NCI-H345 treated with DMSO at 0.1 percent for 48 hours (cell line): ENCODE measurements around the gene FGD4.

ENCODE experiments used
- DNase-seq: peaks from one replicate; lab custom pipeline; 2025; ENCODE audit not compliant: unreplicated experiment; lab: John Stamatoyannopoulos, UW

Gene FGD4

DNA sequence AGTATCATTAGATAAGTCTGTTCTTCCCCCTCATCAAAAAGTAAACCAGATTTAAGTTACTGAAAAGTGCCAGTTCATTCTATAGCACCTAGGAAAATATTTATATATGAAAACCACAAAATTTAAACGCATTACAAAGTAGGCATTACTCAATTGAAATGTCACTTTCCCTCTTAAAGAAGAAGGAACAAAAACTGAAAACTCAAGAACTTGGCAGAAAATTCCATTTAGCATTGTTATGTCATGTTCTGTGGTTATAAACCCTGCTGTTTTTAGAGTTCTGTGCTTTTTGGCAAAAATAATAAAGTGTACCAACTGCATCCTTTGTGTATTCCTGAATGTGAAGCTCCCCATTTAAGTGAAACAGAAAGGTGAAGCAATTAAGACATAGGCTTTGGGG lies 3.6 kb downstream of the FGD4 start:
- no peak for DNase-seq

DNA sequence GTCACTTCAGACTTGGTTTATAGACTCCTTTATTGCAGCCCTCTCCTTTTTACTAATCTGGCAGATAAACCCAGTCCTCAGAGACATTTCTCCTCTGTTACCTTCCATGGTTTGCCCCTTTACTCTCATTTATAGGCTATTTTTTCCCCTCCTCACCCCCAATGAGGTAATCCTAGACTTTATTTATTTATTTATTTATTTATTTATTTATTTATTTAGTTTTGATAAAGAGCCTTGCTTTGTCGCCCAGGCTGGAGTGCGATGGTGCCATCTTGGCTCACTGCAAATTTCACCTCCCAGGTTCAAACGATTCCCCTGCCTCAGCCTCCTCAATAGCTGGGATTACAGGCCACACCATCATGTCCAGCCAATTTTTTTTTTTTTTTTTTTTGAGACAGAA lies 8.4 kb downstream of the FGD4 start:
- DNase-seq, result no peak

DNA sequence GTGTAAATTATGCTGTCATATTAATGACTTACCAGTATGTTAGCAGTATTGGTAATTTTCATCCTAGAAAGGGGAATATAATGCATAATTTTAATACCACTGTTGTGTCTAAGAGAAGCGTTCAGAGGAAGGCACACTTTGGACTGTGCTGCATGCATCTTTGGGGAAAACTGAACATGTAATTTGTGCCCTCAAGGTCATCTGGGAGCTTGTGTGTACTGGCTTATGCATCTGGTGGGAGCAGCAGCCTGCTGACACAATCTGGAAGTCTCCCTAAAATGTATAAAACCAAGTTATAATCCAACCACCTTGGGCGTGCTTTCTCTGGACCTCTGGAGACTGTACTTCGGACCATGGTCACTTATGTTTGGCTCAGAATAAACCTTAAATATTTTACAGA lies 14.1 kb downstream of the FGD4 start:
- DNase-seq, result no peak

DNA sequence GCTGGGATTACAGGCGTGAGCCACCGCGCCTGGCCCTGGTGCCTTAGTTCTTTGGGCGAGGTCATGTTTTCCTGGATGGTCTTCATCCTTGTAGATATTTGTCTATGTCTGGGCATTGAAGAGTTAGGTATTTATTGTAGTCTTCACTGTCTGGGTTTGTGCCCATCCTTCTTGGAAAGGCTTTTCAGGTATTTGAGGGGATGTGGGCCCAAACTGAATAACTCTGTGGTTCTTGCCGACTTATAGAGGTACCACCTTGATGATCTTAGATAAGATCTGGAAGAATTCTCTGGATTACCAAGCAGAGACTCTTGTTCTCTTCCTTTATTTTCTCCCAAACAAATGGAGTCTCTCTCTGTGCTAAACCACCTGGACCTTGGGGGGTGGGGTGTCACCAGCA lies 18.9 kb downstream of the FGD4 start:
- DNase-seq, result no peak

DNA sequence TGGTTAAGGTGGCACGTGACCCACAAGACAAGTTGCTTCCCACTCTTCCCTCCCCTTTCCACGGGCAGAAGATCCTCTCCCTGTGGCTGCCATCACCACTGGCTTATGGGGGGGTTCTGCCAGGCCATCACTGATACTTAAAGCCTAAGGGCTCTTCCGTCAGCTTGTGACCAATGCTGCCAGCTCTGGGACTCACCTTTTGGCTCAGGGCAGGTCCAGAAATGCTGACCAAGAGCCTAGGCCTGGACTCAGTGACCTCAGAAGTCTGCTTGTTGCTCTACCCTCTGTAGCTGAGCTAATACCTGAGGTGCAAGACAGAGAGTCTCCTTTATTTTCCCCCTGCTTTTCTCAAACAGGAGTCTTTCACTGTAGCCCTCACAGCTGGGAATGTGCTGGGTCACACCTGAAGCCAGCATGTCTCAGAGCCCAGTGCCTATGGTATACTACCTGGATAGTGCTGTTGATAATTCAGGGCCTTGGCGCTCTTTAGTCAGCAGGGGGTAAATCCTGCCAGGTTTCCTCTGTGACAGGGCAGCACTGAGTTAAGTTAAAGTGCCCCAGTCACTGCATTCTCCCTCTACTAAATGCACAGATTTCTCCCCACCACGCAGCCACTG lies 19.7 kb downstream of the FGD4 start:
- no peak for DNase-seq

DNA sequence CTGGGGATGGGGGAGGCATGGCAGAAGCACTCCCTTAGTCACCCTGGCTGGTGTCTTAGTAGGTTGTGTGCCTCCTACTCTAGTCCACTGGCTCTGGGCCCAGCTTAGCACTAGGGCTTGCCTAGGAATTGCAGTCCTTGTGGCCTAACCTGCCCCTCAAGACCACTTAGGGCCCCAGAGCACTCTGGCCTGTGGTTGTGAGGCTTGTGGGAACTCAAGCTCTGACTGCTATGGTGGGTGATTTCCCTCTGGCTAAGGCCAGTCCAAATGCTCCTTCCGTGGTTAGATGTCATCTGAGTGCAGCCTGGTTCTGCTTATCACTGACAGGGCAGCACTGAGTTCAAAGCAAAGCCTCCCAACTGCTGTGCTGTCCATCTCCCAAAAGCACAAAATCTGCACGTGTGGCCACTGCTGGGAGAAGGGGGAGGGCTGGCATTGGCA lies 20.2 kb downstream of the FGD4 start:
- DNase-seq, result no peak

DNA sequence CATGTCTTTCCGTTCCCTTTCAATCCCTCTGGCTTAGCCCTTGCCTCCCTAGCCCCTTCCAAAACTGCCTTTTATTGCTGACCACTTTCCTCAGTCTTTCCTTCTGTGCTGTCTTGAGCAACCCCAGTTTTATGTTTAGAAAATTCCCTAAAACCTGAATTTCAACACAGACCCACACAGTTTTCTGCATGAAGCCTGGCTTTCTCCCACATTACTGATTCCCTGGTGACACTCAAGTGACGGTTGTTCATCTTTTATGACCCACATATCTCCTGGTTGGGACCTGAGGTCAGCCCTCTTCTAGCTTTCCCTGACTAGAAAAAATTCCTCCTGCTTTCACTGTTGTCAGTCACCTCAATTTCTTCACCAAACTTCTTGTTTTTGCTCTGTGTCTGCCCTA lies 21.0 kb downstream of the FGD4 start:
- no peak for DNase-seq

DNA sequence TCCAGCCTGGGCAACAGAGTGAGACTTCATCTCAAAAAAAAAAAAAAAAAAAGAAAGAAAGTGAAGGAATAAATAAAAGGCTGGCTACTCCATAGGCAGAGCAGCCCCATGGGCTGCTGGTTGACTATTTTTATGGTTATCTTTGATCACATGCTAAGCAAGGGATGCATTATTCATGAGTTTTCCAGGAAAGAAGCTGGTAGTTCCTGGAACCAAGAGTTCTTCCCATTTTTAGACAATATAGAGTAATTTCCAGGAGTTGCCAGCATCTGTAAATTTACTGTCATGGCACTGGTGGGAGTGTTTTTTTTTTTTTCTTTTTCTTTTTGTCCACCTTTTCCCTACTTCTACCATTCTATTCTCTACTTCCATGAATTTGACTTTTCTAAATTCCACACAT lies 24.2 kb downstream of the FGD4 start:
- no peak for DNase-seq

DNA sequence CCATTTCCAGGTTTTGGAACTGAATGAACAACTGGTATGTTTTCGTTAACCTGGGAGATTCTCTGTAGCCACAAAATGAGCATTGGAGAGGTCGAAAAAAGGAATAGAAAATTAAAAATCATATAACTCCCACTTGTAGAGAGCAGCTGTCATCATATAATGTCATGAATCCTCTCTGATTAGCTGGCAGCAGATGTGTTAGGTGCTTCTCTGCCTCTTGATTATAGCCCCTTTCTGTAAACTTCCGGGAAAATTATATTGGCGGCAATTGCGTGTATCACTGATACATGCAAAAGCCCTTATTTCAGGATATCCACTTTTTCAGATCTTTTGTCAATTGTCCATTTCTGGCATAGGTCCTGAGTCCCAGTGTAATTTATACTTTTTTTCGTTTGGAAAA lies 31.7 kb downstream of the FGD4 start:
- no peak for DNase-seq

DNA sequence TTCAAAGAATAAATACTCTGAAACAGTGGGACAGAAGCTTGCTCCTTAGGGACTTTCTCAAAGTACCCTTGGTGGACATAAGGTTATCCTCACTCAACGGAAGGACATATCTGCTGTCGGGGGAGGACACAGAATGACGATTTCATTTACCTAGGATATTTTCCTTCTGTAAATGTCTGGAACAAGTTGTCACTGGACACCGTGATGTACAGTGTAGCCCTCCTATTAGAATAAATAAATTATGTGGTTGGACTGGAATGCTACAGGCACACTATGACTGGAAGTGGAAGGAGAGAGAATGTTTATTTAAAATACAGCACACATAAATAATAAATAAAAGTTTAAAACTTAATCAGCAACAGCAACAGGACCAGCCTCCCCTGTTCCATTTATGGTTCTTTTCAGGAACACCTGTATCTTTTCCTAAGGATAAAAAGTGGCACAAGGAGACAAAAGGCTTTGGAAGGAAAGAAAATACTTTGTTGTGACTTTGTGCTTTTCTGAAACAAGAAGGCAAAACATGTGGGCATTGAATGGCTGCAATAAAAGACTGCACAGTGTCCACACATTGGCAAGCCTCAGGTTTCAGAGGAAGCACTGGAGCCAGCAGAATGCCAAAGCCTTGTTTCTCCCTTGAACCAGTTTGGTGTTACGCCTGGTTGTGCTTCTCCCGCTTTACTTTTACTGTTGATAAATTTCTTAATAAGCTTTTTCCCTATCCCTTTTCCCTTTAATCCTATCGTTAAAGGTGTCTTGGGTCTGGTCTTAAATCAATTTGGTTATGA lies 36.8 kb downstream of the FGD4 start:
- no peak for DNase-seq

DNA sequence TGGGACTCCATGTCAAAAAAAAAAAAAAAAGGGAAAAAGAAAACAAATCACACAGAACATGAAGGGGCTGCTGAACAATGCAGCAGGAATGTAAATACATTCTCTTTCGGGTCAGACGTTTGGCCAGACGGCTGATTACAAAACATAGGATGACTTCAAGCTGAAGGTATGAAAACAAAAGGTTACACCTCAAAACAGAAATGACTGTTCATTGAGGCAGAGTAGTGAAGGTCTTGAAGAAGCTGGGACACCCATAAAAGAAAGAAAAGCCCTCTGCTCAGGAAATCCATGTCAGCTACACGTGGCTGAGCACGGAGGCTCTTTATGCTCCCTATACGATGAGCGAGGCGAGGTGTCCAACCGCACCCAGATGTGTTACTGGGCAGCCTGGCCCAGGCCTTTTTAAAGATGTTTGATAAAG lies 37.7 kb downstream of the FGD4 start:
- DNase-seq, result no peak

DNA sequence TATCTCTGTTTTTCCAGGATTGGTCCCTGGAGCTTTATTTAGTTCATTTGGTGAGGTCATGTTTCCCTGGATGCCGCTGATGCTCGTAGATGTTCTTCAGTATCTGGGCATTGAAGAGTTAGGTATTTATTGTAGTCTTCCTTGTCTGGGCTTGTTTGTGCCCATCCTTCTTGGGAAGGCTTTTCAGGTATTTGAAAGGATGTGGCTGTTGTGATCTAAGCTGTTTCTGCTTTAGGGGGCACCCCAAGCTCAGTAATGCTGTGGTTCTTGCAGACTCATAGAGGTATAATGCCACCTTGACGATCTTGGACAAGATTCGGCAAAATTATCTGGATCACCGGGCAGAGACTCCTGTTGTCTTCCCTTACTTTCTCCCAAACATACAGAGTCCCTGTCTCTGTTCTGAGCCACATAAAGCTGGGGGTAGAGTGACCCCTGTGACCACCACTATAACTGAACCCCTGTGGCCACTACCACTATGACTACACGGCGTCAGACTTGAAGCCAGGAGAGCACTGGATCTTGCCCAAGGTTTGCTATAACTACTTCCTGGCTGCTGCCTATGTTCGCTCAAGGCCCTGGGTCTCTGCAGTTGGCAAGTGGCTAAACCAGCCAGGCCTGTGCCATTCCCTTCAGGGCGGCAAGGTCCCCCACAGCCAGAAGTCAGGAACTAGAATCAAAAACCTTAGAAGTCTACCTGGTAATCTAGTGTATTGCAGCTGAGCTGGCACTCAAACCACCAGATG lies 40.9 kb downstream of the FGD4 start:
- no peak for DNase-seq

DNA sequence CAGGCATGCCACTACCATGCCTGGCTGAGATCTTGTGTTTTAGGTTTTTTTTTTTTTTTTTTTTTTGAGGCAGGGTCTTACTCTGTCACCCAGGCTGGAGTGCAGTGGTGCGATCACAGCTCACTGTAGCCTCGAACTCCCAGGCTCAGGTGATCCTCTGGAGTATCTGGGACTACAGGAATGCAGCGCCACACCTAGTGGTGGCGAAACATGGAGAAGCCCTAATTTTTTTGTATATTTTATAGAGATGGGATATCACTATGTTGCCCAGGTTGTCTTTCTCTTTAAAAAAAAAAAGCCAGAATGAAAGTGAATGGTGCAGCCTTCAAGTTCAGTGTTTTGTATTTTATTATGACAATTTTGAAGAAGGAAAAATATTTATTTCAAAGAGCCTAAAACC lies 44.1 kb downstream of the FGD4 start:
- DNase-seq, result no peak

DNA sequence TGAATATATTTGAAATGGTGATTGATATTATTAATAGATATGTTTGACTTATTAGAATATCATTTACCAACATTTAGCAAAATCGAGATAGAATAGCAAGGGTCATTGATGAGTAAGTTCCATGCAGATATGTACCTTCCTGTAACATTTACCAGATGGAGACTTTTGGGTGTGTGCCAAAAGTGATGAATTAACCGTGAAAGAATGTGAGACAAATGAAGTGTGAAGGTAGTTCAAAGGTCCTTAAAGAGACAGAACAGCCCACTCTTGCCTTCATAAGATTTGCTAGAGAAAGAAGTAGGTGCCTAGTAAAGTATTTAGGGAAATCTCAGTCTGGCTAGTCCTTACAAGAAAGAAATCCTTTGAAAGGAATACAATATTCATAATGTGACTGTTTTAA lies 45.5 kb downstream of the FGD4 start:
- DNase-seq, result no peak

DNA sequence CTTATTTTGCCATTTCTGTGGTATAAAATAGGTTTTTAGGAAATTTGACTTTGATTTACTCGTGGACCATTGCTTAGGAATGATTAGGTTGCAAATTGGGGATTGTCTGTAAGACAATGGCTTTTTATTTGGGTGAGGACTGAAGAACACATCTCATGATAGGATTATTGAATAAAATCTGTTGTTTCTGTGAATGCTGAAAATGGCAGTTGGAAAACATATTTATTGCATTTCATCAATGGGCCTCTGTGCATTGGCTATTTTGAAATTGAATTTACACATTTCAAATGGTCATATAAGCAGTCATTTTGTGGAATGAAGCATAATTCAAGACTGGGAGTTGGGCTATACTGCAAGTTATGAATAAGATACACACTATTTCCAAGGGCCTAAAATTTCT lies 46.0 kb downstream of the FGD4 start:
- DNase-seq, result no peak

DNA sequence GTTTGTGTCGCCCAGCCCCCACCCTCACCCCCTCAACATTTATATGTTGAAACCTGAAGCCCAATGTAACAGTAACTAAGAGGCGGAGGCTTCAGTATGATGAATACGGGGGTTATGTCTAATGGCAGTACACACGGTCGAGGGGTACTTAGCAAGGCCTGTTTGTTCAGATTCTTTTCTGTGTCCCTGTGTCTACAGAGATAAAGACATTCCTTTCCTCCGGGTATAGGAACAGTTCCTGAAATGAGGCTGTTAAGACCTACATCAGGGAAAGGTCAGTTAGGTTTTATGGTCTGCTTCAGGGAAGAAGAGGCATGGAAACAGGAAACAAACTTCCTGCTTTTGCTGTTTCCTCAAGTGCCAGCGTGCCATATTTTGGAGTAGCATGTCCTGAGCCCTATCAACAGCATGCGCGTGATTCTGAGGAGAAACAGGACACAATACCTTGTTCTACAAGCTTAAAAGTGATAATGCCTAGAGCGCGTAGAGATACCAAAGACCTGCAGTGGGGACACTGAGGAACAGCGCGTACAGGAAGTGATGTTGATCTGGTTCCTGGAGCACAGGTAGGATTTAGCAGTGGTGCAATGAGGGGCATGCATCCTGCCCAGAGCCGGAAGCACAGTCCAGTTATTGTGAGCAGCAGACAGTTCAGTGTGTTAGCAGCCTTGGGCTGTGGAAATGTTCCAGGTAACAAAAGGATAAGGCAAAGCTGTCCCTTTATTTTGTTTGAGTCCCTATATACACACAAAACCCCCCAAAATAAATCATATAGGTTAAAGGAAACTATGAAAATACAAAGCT lies 47.2 kb downstream of the FGD4 start:
- DNase-seq, result no peak

DNA sequence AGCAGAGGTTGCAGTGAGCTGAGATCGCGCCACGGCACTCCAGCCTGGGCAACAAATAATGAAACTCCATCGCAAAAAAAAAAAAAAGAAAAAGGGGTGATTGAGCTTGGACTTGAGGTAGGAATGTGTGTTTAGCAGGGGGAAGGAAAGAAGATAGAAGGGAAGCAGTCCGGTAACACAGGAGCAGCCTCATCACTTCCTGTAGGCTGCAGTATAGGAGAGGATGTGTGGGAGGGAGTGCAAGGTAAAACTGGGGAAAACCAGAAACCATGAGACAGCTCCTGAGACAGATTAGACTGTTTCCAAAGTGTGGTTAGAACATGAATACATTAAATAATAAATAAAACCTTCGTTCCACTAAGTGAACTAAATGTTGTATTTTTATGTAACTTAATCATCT lies 49.2 kb downstream of the FGD4 start:
- DNase-seq, result no peak

DNA sequence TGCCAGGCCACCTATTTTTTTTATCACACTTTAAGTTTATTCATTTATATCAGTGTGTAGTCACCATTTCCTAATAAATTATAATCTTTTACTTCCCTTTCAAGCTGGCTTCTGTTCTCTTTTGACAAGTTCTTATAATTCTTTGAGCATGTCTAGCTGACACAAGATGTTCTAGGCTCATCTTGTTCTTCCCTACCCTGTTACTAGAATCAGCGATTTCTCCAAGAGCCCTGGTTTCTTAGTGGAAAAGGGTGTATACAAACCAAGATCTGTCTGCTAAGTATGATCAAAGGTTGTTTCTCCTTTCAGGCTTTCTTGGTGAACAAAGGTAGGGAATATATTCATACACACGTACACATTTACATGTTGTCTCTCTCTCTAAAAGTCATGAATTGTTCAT lies 51.0 kb downstream of the FGD4 start:
- no peak for DNase-seq

DNA sequence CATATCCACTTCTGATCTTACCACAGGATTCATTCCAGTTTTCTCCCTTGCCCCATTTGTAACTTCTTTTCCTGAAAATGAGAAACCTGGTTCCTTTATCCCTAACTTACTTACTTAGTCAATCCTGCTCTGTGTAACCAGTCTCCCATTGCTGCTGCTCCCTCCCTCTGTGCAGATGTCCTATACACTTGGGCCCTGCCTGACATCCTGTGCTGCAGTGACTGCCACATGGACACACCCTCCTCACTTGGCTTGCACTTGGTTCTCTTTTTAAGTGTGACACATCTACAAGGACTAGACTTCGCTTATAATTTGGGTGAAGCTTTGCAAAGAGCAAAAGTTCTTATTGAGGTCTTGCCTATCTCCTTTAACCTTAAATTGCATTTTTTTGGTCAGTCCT lies 51.4 kb downstream of the FGD4 start:
- DNase-seq, result no peak

DNA sequence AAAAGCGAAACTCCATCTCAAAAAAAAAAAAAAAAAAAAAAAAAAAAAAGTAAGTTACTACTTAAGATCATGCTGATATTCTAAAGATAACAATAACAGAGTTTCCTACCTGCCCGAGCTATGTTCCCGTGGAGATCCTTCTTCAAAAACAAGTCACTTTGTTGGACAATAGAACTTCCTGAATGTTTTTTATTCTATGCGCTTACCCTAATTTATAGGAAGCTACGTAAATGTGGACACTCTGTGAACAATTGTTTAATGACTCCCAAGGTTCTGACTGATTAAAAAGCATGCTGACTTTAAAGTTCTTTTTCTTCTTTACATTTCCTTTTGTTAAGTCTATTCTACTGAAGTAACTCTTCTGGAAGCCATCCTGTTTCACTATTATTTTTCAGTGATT lies 52.5 kb downstream of the FGD4 start:
- no peak for DNase-seq

DNA sequence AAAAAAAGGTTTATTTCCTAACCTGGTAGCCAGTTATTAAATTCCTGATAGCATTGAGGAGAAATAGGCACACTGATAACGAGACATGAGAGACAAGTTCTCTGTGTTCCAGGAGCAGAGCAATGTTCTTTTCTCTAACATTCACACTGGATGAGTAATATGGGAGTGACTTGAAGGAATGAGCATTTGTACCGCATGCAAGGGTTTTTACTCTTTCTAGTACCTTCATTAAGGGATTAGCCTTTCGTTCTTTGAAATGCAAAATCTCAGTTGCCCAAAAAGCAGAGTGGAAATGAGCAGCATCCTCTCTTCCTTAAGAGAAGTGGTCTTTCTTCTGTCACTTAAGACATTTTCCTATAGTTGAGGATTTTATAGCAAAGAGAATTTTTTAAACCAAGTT lies 54.7 kb downstream of the FGD4 start:
- no peak for DNase-seq
